HEK293 (cell line): ENCODE results near the gene ZFP36.

Source experiments
- CTCF ChIP-seq: fragments of 450-650 bp; formaldehyde crosslinking; IDR thresholded peaks from 2 replicates; pipeline ENCODE4 v1.5.1; 2016; ENCODE audit warnings: missing biosample characterization, missing genetic modification characterization
- OVOL3 ChIP-seq: fragments of 450-650 bp; formaldehyde crosslinking; IDR thresholded peaks from 2 replicates; pipeline ENCODE4 v1.5.1; 2016; ENCODE audit warnings: missing biosample characterization, missing genetic modification characterization
- REPIN1 ChIP-seq: fragments of 450-650 bp; formaldehyde crosslinking; IDR thresholded peaks from 2 replicates; pipeline ENCODE4 v1.5.1; 2017; ENCODE audit warnings: missing biosample characterization, missing genetic modification characterization, low read depth
- REST ChIP-seq: fragments of 450-650 bp; formaldehyde crosslinking; IDR thresholded peaks from 2 replicates; pipeline ENCODE4 v1.5.1; 2016; ENCODE audit warnings: missing biosample characterization, missing genetic modification characterization
- ZFP69B ChIP-seq: fragments of 450-650 bp; formaldehyde crosslinking; IDR thresholded peaks from 2 replicates; pipeline ENCODE4 v1.5.1; 2016; ENCODE audit warnings: missing biosample characterization, missing genetic modification characterization
- ZNF146 ChIP-seq: fragments of 450-650 bp; formaldehyde crosslinking; IDR thresholded peaks from 2 replicates; pipeline ENCODE4 v1.5.1; 2016; ENCODE audit warnings: missing biosample characterization, missing genetic modification characterization
- ZNF24 ChIP-seq: fragments of 450-650 bp; formaldehyde crosslinking; IDR thresholded peaks from 2 replicates; pipeline ENCODE4 v1.5.1; 2016; ENCODE audit warnings: missing biosample characterization, missing genetic modification characterization
- ZNF292 ChIP-seq: fragments of 450-650 bp; formaldehyde crosslinking; IDR thresholded peaks from 2 replicates; pipeline ENCODE4 v1.5.1; 2016; ENCODE audit warnings: low read depth, missing biosample characterization, missing genetic modification characterization, borderline replicate concordance
- ZNF639 ChIP-seq: fragments of 450-650 bp; formaldehyde crosslinking; IDR thresholded peaks from 2 replicates; pipeline ENCODE4 v1.5.1; 2016; ENCODE audit warnings: missing biosample characterization, missing genetic modification characterization

- TF ChIP-seq CTCF (tag by site-specific recombination) (no peak), ZNF292 (tag by site-specific recombination) (no peak), REPIN1 (tag by site-specific recombination) (no peak), ZNF146 (tag by site-specific recombination) (no peak), ZNF24 (no peak), ZFP69B (tag by site-specific recombination) (no peak), ZNF639 (no peak), OVOL3 (no peak), REST (tag by site-specific recombination) (no peak)
Measured at GRCh38 chr19:39360599-39360998, 46.0 kb upstream of the ZFP36 start.
